Suprapubic skin (tissue), 4 donors: ENCODE results near the gene LCE1F.

Source experiments
- EP300 ChIP-seq: sonication (generic); formaldehyde crosslinking; IDR thresholded peaks from one replicate; pipeline ENCODE4 v1.6.1; 2017; ENCODE audit warnings: antibody characterized with exemption
- POLR2A ChIP-seq, 2 donors: fragments of 450-650 bp; IDR thresholded peaks; one replicate each; pipeline ENCODE4 v1.6.1; 2017; ENCODE audit warnings: antibody characterized with exemption in 2 of 2, mild to moderate bottlenecking in 2 of 2, moderate library complexity in 2 of 2
- POLR2AphosphoS5 ChIP-seq, 3 donors: sonication (generic); formaldehyde crosslinking; IDR thresholded peaks; one replicate each; pipeline ENCODE4 v1.6.1; 2017; ENCODE audit warnings: antibody characterized with exemption in 3 of 3
- TF ChIP-seq, protein P1 (sequence below), 2 donors: fragments of 200-600 bp in 1 of 2; fragments of 450-650 bp in 1 of 2; sonication (generic) in 1 of 2; IDR thresholded peaks; one replicate each; pipeline ENCODE4 v1.5.1; 2016 to 2019; ENCODE audit warnings: antibody characterized with exemption in 2 of 2, mild to moderate bottlenecking in 1 of 2, moderate library complexity in 1 of 2

DNA sequence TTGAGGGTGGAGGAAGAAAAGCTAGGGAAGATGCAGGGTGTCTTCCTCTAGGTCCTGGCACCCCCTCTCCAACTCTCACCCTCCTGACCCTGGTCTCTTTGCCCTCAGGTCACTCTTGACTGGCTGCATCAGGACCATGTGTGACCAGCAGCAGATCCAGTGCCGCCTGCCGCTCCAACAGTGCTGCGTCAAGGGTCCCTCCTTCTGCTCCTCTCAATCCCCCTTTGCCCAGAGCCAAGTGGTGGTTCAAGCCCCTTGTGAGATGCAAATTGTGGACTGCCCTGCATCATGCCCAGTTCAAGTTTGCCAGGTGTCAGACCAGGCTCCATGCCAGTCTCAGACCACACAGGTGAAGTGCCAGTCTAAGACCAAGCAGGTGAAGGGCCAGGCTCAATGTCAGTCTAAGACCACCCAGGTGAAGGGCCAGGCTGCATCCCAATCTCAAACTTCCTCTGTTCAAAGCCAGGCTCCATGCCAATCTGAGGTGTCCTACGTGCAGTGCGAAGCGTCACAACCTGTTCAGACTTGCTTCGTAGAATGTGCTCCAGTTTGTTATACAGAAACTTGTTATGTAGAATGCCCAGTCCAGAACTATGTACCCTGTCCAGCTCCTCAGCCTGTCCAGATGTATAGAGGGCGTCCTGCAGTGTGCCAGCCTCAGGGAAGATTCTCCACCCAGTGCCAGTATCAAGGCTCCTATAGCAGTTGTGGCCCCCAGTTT, 15.3 kb upstream of the LCE1F start:
- no peak for TF ChIP-seq POLR2A (IDR thresholded peaks at IDR 0.05)
- TF ChIP-seq, protein P1, sequence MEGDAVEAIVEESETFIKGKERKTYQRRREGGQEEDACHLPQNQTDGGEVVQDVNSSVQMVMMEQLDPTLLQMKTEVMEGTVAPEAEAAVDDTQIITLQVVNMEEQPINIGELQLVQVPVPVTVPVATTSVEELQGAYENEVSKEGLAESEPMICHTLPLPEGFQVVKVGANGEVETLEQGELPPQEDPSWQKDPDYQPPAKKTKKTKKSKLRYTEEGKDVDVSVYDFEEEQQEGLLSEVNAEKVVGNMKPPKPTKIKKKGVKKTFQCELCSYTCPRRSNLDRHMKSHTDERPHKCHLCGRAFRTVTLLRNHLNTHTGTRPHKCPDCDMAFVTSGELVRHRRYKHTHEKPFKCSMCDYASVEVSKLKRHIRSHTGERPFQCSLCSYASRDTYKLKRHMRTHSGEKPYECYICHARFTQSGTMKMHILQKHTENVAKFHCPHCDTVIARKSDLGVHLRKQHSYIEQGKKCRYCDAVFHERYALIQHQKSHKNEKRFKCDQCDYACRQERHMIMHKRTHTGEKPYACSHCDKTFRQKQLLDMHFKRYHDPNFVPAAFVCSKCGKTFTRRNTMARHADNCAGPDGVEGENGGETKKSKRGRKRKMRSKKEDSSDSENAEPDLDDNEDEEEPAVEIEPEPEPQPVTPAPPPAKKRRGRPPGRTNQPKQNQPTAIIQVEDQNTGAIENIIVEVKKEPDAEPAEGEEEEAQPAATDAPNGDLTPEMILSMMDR (IDR thresholded peaks at IDR 0.05) = no peak
- no peak for TF ChIP-seq POLR2AphosphoS5 (IDR thresholded peaks at IDR 0.05)
- TF ChIP-seq EP300 = no peak
